CD14-positive monocyte (primary cell): ENCODE results near the gene ADH1C. TPM values are rescaled to one million over a fixed set of nuclear protein-coding genes. Genes with fewer than 3 reads are reported as not detected.

Source experiments
- DNase-seq, 3 donors: peaks; one replicate each; pipeline ENCODE4 v3.0.0-alpha.2; 2011 to 2022
- H2AFZ ChIP-seq: 2 replicates; pipeline ENCODE4 v1.6.0; 2012; ENCODE audit warnings: mild to moderate bottlenecking, low read depth, low read length, inconsistent platforms; ENCODE audit not compliant: insufficient read depth, poor library complexity, severe bottlenecking
- H3K27ac ChIP-seq, 2 donors: 1 replicate in 1 of 2; 2 replicates in 1 of 2; pipeline ENCODE4 v1.5.1; 2012 to 2013; ENCODE audit warnings: low read length in 2 of 2, control low read depth in 1 of 2, inconsistent platforms in 1 of 2, low read depth in 1 of 2, mild to moderate bottlenecking in 1 of 2
- H3K27me3 ChIP-seq, 2 donors: one replicate each; pipeline versions ENCODE4 v1.6.0 to v1.6.1; 2011 to 2013; ENCODE audit warnings: low read length in 2 of 2; ENCODE audit not compliant: control insufficient read depth in 2 of 2, insufficient read depth in 2 of 2
- H3K36me3 ChIP-seq, 2 donors: replicated peaks in 1 of 2; 1 replicate in 1 of 2; 2 replicates in 1 of 2; pipeline versions ENCODE4 v1.5.1 to v1.6.1; 2012 to 2013; ENCODE audit warnings: low read length in 2 of 2, control low read depth in 1 of 2, inconsistent platforms in 1 of 2, mild to moderate bottlenecking in 1 of 2; ENCODE audit not compliant: insufficient read depth in 2 of 2, control insufficient read depth in 1 of 2
- H3K4me1 ChIP-seq, 2 donors: 1 replicate in 1 of 2; 2 replicates in 1 of 2; pipeline versions ENCODE4 v1.5.1 to v1.6.1; 2012 to 2013; ENCODE audit warnings: low read length in 2 of 2, control low read depth in 1 of 2, inconsistent platforms in 1 of 2, mild to moderate bottlenecking in 1 of 2, moderate library complexity in 1 of 2; ENCODE audit not compliant: insufficient read depth in 2 of 2, control insufficient read depth in 1 of 2
- H3K4me2 ChIP-seq: replicated peaks from 2 replicates; pipeline ENCODE3; 2012; ENCODE audit warnings: low read length, moderate library complexity, mild to moderate bottlenecking; ENCODE audit not compliant: poor library complexity, severe bottlenecking; ENCODE audit errors: extremely low read depth
- H3K4me3 ChIP-seq, 3 experiments: fragments of 200-600 bp in 1 of 3; sonication (generic) in 1 of 3; replicated peaks in 1 of 3; 1 replicate in 2 of 3; 2 replicates in 1 of 3; pipeline ENCODE4 v1.5.1; 2011 to 2013; ENCODE audit warnings: low read length in 3 of 3, mild to moderate bottlenecking in 3 of 3, control low read depth in 2 of 3, low read depth in 2 of 3, inconsistent platforms in 1 of 3, moderate library complexity in 1 of 3
- H3K79me2 ChIP-seq: 2 replicates; pipeline ENCODE4 v1.6.0; 2012; ENCODE audit warnings: mild to moderate bottlenecking, control low read depth, inconsistent platforms, low read length, moderate library complexity; ENCODE audit not compliant: insufficient read depth
- H3K9ac ChIP-seq: 2 replicates; pipeline ENCODE4 v1.6.0; 2017; ENCODE audit warnings: low read length, mild to moderate bottlenecking; ENCODE audit not compliant: insufficient read depth, poor library complexity, severe bottlenecking
- H3K9me3 ChIP-seq, 2 donors: replicated peaks in 1 of 2; 1 replicate in 1 of 2; 2 replicates in 1 of 2; pipeline versions ENCODE4 v1.5.1 to v1.6.1; 2012 to 2013; ENCODE audit warnings: low read length in 2 of 2, control low read depth in 1 of 2; ENCODE audit not compliant: control insufficient read depth in 1 of 2, insufficient read depth in 1 of 2
- H4K20me1 ChIP-seq: 2 replicates; pipeline ENCODE4 v1.6.0; 2012; ENCODE audit warnings: mild to moderate bottlenecking, low read length, control low read depth, moderate library complexity; ENCODE audit not compliant: insufficient read depth
- H3K27ac Mint-ChIP-seq, 7 donors: one replicate each; pipeline ENCODE4 v1.8.0; 2020; ENCODE audit warnings: mild to moderate bottlenecking in 7 of 7, mixed read lengths in 7 of 7, moderate library complexity in 6 of 7, inconsistent platforms in 2 of 7
- H3K27me3 Mint-ChIP-seq, 3 donors: one replicate each; pipeline ENCODE4 v1.8.0; 2021 to 2022; ENCODE audit warnings: low read depth in 3 of 3, mild to moderate bottlenecking in 3 of 3, mixed read lengths in 3 of 3, moderate library complexity in 3 of 3, inconsistent platforms in 1 of 3
- H3K36me3 Mint-ChIP-seq, 2 donors: one replicate each; pipeline ENCODE4 v1.8.0; 2020; ENCODE audit warnings: mixed read lengths in 2 of 2, inconsistent platforms in 1 of 2, mild to moderate bottlenecking in 1 of 2
- H3K4me1 Mint-ChIP-seq: one replicate; pipeline ENCODE4 v1.8.0; 2020; ENCODE audit warnings: mild to moderate bottlenecking, mixed read lengths
- H3K4me3 Mint-ChIP-seq, 2 donors: one replicate each; pipeline ENCODE4 v1.8.0; 2020; ENCODE audit warnings: mild to moderate bottlenecking in 2 of 2, mixed read lengths in 2 of 2, moderate library complexity in 1 of 2
- H3K9me3 Mint-ChIP-seq, 7 donors: one replicate each; pipeline ENCODE4 v1.8.0; 2020 to 2022; ENCODE audit warnings: mixed read lengths in 7 of 7, mild to moderate bottlenecking in 6 of 7, moderate library complexity in 6 of 7, inconsistent platforms in 2 of 7
- CTCF ChIP-seq: fragments of 200-600 bp; IDR thresholded peaks from one replicate; pipeline ENCODE4 v1.8.0; 2022; ENCODE audit warnings: antibody characterized with exemption, mild to moderate bottlenecking
- WGBS: methylation state at CpG from one replicate; pipeline ENCODE4 v1.1.5; 2013; ENCODE audit warnings: missing lambda C conversion rate; ENCODE audit not compliant: insufficient coverage; 5-methylcytosine and 5-hydroxymethylcytosine counted together
- intact Hi-C, 2 donors: fragments of 100-400 bp; cut with micrococcal nuclease; formaldehyde crosslinking; loops; one replicate each; pipeline versions ENCODE4 v1.15.0 to v1.15.1; 2023
- polyA plus RNA-seq, 3 donors: library from polyadenylated mRNA; depleted of rRNA in 1 of 3; unstranded in 2 of 3; stranded (reverse) in 1 of 3; fragments of 300-500 nt in 2 of 3; fragments of >200 nt in 1 of 3; fragmentation: Illumina TruSeq in 2 of 3; gene quantifications; 1 replicate in 2 of 3; 2 replicates in 1 of 3; pipeline ENCODE4 v1.2.3, GENCODE V29; 2012 to 2021

Gene ADH1C
- polyA plus RNA-seq, 3 donors: not detected

- DNase-seq: no peak
- H4K20me1 ChIP-seq: no peaks in the 10 kb centered on the region
- H3K27me3 Mint-ChIP-seq: no peaks in the 10 kb centered on the region
- no peaks in the 10 kb centered on the region for H3K4me1 ChIP-seq
- H3K27ac ChIP-seq: no peak overlapping the region
- intact Hi-C loops: no loop called here
- no peak overlapping the region for H2AFZ ChIP-seq
- TF ChIP-seq CTCF: no peak
- H3K4me3 ChIP-seq: no peak overlapping the region
- no CpG with 5 or more reads among the region's 3 CpGs for WGBS
- no peaks in the 10 kb centered on the region for H3K27me3 ChIP-seq
- H3K79me2 ChIP-seq: no peaks in the 10 kb centered on the region
- no peaks in the 10 kb centered on the region for H3K9me3 ChIP-seq
- H3K36me3 ChIP-seq: no peaks in the 10 kb centered on the region
- H3K4me3 Mint-ChIP-seq: no peak overlapping the region
- peaks cover 0 to 5% (median 2%) of the 10 kb centered on the region in 7 donors for H3K9me3 Mint-ChIP-seq
- H3K4me2 ChIP-seq: no peak overlapping the region
- no peak overlapping the region for H3K9ac ChIP-seq
- no peak overlapping the region for H3K27ac Mint-ChIP-seq
- H3K4me1 Mint-ChIP-seq: no peaks in the 10 kb centered on the region
- H3K36me3 Mint-ChIP-seq: no peaks in the 10 kb centered on the region
Observed at GRCh38 chr4:99383399-99383798, 30.9 kb upstream of the ADH1C start.

- H4K20me1 ChIP-seq: no peaks in the 10 kb centered on the region
- H3K9me3 ChIP-seq: no peaks in the 10 kb centered on the region
- WGBS: no CpG with 5 or more reads among the region's 1 CpG
- Mint-ChIP-seq H3K4me1 (no peaks in the 10 kb centered on the region), H3K4me3 (no peak overlapping the region), H3K27ac (peak overlapping the region in 1 of 7 donors; percentile 25), H3K27me3 (no peaks in the 10 kb centered on the region), H3K9me3 (peaks cover 0 to 6% (median 2%) of the 10 kb centered on the region in 7 donors), H3K36me3 (no peaks in the 10 kb centered on the region)
- H3K27me3 ChIP-seq: no peaks in the 10 kb centered on the region
- H3K79me2 ChIP-seq: no peaks in the 10 kb centered on the region
- no peak overlapping the region for H3K9ac ChIP-seq
- no peaks in the 10 kb centered on the region for H3K4me1 ChIP-seq
- no peak overlapping the region for H2AFZ ChIP-seq
- no peak overlapping the region for H3K4me3 ChIP-seq
- no peak for TF ChIP-seq CTCF
- H3K36me3 ChIP-seq: no peaks in the 10 kb centered on the region
- H3K27ac ChIP-seq: no peak overlapping the region
- H3K4me2 ChIP-seq: no peak overlapping the region
- DNase-seq: no peak
- intact Hi-C loops: no loop called here
Observed at GRCh38 chr4:99382745-99383360, 30.3 kb upstream of the ADH1C start.
